ENCODE data around the gene MRPS18B.
A peak's percentile ranks its signal among the peaks of the same experiment; 100 is the strongest.

Gene MRPS18B

DNA sequence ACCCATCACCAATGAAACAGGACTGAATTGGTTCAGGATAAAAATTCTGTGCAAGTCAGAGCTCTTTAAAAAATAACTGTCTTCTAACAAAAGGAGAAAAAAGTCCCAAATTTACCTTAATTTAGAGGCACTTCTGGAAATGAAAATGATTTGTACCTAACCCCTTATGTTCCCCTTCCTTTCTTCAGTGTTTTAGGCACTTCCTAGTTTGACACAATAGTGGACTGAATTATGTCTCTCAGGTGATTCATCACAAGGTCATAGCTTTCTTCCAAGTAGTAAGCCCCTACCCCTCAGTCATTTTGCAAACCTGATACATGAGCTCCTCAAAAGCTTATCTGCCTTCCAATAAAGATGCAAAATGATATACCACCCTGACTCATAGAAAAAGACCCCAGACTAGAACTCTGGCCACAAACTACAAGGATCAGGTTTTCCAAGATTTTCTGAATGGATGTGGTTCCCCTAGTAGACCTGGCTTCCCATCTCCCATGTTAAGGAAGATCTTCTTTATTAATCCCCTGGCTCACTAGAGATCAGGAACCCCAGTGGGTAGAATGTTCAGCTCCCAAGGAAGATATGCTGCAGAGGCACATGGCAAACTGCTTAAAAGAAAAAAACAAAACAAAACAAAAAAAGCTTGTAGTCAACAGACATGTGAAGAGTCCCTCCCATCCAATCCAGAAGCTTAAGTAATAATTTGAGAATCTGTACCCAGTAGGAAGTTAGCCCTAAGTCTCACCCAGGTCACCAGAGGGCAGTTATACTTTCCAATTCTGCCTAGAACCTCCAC lies 4.2 kb upstream of the MRPS18B start:
- no peak for DNase-seq
- peak; percentile 6 for TF ChIP-seq POLR2A (IDR thresholded peaks at IDR 0.05; ENCODE audit: low read length)
- no peak for TF ChIP-seq GATA1 (IDR thresholded peaks at IDR 0.05; ENCODE audit: low read depth, low read length)

DNA sequence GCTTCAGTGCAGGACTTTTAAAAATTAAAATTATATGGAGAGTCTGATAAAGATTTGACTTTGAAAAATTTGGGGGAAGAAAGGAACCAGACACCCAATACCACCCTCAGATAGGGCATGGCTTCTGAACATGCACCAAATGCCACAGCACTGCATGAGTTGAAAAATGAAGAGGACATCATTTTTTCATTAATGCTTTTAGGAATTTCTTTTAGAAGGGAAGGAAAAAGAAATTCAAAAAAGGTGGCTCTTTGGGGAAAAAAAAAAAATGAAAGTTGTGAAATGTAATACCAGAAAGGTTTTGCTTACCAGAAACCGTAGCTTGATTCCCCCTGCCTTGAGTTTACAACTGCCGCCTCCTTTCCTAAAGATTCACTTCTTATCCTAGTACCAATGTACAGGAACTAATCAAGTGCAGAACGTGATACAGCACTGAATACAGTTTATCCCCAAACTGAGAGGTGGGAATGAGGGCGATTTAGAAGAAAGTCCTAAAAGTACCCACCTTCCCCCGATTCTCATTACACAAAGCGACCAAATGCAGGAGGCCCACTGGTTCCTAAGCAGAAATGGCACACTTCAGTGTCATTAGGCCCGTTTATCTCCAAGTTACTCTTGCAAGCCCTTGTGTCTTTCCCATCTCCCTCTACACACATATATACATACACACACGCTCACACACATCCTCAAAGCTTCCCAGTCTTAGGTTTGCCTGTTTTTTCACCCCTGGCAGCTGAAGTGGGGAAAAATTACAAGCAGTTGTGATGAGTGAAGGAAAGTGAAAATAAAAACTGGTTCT lies 3.4 kb upstream of the MRPS18B start:
- DNase-seq, result peak; percentile 52 to 65
- TF ChIP-seq POLR2A (IDR thresholded peaks at IDR 0.05; ENCODE audit: low read length) (no peak), GATA1 (IDR thresholded peaks at IDR 0.05; ENCODE audit: low read depth, low read length) (no peak)

DNA sequence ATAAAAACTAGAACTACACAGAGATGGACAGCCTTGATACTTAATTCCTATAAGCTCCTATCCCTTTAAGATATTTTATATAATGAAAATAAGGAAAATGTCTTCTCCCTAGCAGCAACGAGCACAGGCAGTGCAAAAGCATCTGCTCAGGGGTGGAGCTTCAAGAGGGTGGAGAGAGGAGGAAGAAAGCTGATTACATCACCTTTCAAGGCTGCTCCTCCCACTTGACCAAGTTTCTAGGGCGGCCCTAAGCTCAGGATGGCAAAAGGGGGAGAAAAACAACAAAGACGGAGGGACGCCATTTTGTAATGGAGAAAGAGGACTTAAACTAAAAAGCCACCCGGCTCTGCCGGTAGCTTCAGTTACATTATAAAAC lies 2.8 kb upstream of the MRPS18B start:
- peak; percentile 97 to 99 for DNase-seq
- no peak for TF ChIP-seq GATA1 (IDR thresholded peaks at IDR 0.05; ENCODE audit: low read depth, low read length)
- peak; percentile 69 for TF ChIP-seq POLR2A (IDR thresholded peaks at IDR 0.05; ENCODE audit: low read length)

DNA sequence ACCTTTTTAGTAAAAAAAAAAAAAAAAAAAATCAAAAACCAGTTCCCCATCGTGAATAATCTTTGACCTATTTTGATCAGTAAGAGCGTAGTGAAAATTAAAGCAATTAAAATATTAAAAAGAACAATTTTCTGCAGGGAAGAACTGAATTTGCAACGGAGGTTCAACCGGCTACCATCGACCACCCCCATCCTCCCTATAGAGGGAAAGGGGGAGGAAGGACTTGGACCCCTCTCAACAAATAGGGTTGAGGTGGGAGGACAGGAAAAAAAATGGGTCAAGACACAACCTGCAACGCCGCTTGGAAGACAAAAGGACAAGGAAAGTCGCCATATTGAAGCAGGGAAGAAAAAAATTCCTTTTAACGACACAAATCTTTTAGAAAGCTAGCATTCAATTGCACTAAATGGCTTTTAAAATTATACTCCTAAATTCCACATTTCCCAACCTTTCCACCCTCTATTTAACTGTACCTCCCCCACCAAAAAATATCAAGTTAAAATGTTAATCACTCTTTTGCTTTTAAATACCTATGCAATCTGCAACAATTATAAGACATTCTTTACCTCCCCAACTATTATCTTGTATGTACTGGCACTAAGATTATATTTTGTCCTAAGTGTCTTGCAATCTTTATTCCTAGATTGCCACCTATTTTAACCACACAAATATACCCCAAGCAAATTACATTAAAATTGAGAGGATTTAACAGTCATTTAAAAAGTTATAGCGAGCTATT lies 2.3 kb upstream of the MRPS18B start:
- peak; percentile 83 to 88 for DNase-seq
- no peak for TF ChIP-seq GATA1 (IDR thresholded peaks at IDR 0.05; ENCODE audit: low read depth, low read length)

DNA sequence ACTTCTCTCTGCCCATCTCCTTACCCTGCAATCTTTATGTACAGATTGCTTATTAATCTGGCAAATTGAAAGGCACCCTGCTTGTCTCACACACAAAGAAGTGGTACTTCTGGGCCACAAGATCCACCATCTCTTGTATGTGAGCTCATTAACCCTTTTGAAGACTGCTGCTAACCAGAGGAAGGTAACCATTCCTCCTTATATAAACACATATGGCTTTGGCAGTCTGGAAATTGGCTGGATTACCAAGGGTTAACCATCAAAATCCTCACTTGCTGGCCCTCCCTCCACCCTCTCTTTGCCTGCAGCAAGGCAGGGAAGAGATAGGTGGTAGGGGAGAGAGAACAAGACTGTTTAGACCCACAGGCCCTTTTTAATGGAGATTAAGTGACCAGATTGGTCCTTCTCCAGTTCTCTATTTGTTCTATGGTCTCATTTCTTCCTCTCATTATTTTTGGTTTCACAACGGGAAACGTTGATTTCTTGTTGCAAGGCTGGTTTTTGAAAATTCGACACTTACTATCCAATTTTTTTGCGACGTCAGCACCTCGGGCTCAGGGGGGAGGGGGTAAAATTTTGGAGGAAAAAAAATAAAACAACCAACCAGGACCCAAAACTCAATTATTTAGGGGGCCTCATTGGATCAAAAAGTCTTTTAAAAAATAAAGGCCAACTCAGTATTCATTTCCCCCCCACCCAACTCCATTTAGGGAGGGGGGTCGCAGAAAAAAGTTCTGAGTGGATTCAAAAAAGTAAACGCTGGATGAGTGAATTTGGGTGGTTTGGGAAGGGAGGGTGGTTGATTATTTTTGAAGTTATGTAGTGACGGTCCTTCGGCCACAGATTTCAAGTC lies 1.5 kb upstream of the MRPS18B start:
- DNase-seq, result peak; percentile 85 to 86
- peak; percentile 85 for TF ChIP-seq POLR2A (IDR thresholded peaks at IDR 0.05; ENCODE audit: low read length)
- TF ChIP-seq GATA1 (IDR thresholded peaks at IDR 0.05; ENCODE audit: low read depth, low read length), result no peak

DNA sequence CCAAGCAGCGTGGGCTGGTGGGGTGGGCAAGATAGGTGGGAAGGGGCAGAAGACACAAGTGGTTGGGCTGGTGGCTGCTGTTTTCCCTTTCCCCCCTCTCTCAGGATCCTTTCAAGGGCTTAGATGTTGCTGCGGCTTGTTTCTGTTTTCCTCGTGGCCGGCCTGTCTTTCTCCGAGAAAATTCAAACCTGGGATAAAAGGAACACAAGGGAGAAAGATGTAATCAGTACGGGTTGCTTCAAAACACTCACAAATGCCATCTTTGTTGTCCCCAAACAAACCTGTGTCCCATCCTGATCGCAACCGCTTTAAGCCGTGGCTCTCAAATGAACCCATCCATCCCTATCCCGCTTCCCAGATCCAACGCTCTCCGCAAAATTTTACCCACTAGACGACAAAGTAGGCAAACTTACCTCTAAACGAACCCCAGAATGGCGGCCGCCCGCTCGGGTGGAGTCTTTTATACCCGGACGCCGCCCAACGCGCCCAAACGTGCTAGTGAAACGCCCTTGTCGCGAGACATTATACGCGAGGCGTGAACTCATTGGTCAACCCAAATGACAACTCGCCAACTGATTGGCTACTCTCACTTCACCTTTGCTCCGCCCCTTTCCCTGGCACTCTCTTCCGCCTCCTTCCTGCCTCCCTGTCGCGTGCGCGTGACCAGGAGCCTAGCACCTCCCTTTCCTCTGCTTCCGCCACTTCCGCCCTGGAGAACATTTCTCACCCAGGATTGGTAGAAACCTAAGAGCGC lies 652 bp upstream of the MRPS18B start, which contains the start of gene PPP1R10:
TSS of gene PPP1R10 (minus strand) at position 433 of the 754 bp plus-strand sequence. CDS start 7,299 bp downstream, outside the sequence.
- TF ChIP-seq POLR2A (IDR thresholded peaks at IDR 0.05; ENCODE audit: low read length), result peak; percentile 100
- TF ChIP-seq GATA1 (IDR thresholded peaks at IDR 0.05; ENCODE audit: low read depth, low read length), result no peak
- DNase-seq, result peak; percentile 100

DNA sequence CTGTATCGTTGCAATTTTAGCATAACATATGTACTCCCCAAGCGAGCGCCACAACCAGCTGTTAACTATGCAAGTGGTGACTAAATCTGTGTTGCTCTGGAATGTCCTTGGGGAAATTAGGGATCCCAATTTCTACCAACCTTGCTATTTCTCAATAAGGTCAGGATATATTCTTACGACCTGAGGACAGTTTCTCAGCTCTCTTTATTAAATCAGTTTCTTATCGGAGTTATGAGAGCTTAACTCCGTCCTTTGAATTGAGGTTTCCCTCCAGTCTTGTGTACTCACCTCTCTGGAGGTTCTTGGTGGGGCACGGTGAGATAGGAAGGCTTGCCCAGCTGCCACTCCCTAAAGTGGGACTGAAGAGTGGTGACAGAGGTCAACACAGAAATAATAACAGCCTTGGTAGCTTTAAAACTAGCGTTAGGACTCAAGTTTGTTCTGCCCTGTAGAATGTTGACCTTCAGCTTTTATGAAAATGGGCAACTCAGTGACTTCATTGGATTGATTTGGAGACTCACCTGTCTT lies 694 bp downstream of the MRPS18B start:
- DNase-seq, result peak; percentile 38 to 58
- TF ChIP-seq POLR2A (IDR thresholded peaks at IDR 0.05; ENCODE audit: low read length) (no peak), GATA1 (IDR thresholded peaks at IDR 0.05; ENCODE audit: low read depth, low read length) (no peak)

DNA sequence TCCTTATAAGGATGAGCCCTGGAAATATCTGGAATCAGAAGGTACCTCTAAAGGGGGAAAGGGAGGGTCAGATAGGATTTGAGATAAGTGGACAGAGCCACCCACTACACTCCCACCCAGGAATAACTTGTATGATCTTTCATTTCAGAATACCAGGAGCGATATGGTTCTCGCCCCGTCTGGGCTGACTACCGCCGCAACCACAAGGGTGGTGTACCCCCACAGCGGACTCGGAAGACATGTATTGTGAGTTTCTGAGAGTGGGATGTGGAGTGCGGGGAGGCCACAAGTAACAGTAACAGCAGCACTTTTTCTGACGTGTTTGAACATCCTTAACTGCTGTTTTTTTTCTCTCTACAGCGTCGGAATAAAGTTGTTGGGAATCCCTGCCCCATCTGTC lies 1.9 kb downstream of the MRPS18B start:
- no peak for DNase-seq
- no peak for TF ChIP-seq POLR2A (IDR thresholded peaks at IDR 0.05; ENCODE audit: low read length)
- TF ChIP-seq GATA1 (IDR thresholded peaks at IDR 0.05; ENCODE audit: low read depth, low read length), result no peak

DNA sequence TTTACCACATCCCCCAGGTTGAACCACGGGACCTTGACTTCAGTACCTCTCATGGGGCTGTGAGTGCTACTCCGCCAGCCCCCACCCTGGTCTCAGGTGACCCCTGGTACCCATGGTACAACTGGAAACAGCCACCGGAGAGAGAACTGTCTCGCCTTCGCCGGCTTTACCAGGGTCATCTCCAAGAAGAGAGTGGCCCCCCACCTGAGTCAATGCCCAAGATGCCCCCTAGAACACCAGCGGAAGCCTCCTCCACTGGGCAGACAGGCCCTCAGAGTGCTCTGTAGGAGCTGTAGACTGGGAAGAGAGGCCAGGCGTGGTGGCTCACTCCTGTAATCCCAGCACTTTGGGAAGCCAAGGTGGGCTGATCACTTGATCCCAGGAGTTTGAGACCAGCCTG lies 7.9 kb downstream of the MRPS18B start:
- TF ChIP-seq POLR2A (IDR thresholded peaks at IDR 0.05; ENCODE audit: low read length) (no peak), GATA1 (IDR thresholded peaks at IDR 0.05; ENCODE audit: low read depth, low read length) (no peak)
- no peak for DNase-seq

DNA sequence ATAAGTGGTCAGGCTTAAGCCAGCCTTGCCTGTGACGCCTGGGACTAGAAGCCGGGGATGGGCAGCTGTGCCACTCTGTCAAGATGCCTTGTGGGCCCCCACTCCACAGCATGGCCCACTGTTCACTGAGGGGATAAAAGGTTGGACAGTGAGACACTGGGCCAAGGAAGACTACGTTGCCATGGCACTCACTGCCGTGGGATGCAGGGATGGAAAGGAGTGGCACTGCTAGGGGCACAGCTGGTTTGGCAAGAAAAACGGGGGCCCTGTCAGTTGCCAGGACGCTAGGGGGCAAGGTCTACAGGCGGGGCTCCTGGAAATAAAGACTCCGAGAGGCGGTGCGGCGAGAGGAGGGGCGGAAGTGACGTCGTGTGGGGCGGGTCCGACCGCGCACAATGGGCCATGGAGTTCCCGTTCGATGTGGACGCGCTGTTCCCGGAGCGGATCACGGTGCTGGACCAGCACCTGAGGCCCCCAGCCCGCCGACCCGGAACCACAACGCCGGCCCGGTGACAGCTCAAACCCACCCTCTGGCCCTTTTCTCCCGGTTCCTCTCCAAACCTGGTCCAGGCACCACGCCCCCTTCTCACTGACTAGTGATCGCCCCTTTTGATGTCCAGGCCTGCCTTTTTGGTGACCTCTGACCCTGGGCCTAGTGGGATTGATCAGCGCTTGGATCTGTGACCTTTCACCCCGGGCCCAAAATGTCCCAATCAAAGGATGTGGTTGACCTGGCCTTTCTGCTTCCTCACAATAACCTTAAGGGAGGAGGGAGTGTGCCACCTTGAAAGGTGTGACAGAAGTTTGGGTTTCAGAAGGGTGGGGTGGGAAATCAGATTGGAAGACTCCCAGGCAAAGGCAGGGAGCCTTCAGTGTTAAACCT lies 9.1 kb downstream of the MRPS18B start, which contains the start of gene ATAT1:
TSS of gene ATAT1 (plus strand) at position 391 of the 883 bp plus-strand sequence.
- DNase-seq, result peak; percentile 85 to 89
- TF ChIP-seq GATA1 (IDR thresholded peaks at IDR 0.05; ENCODE audit: low read depth, low read length) (no peak), POLR2A (IDR thresholded peaks at IDR 0.05; ENCODE audit: low read length) (peak; percentile 76)

DNA sequence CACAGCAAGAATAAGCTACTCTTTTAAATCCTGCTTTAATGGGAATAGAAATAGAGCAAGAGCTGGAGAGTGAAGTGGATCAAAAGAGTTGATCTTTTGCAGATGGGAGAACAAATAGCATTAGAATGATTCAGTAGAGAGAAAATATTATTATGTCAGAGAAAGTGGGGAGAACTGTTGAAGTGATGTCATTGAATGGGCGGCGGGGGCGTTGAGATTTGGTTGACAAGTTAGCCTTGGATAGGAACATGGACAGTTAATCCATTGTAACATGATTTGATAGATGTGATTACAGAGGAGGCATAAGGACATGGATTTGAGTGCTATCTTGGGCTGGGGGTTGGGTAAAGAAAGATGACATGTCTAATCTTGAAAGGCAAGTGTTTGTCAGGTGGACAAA lies 18.2 kb downstream of the MRPS18B start:
- no peak for DNase-seq
- TF ChIP-seq GATA1 (IDR thresholded peaks at IDR 0.05; ENCODE audit: low read depth, low read length) (no peak), POLR2A (IDR thresholded peaks at IDR 0.05; ENCODE audit: low read length) (no peak)

Data from erythroblast (primary cell).